ENCODE measurements around the gene MT1HL1. TPM values are rescaled to one million over a fixed set of nuclear protein-coding genes. Genes with fewer than 3 reads are reported as not detected.
"Not testable (repeated sequence)": the region's sequence is repeated elsewhere in the genome, so short reads cannot be mapped to it uniquely, and the experiment has no call there.

The MT1HL1 gene
- total RNA-seq, 2 donors from 2014 or later = not detected

DNA sequence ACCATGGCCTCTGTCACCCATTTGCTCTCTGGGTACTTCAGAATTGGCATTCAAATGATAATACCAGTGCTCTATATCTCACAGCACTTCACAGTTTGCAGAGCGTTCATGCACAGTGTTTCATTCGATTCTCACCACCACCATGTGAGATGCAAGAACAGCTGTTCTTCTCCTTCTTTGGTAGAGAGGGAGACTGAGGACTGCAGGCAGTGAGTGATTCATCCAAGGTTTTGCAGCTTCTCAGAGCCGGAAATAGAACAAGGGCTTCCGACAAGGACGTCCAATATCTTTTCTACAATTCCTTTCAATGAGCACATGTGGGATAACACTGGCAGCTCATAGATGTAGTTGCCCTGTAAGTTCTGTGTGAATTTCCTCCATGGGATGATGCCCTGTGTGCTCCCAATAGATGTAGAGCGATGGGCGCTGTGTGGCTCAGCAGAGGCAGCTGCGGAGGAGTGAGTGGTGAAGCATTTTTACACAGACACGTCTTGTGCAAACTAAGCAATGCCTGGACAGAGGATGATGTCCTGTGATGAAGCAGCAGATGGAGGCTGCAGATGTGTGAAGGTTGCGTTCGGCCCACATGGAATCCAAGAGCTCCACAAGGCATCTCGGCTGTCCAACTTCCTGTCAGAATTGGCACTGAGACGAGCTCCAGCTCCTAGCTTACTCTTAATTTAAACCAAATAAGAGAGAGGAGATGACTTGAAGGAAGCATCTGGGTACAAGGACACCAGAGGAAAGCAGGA, 24.9 kb downstream of the MT1HL1 start:
- H3K4me1 ChIP-seq = no peaks in the 10 kb centered on the region
- no peak for DNase-seq
- H3K27ac ChIP-seq = no peak overlapping the region
- no peak overlapping the region for H3K4me3 ChIP-seq
- TF ChIP-seq, protein P1, sequence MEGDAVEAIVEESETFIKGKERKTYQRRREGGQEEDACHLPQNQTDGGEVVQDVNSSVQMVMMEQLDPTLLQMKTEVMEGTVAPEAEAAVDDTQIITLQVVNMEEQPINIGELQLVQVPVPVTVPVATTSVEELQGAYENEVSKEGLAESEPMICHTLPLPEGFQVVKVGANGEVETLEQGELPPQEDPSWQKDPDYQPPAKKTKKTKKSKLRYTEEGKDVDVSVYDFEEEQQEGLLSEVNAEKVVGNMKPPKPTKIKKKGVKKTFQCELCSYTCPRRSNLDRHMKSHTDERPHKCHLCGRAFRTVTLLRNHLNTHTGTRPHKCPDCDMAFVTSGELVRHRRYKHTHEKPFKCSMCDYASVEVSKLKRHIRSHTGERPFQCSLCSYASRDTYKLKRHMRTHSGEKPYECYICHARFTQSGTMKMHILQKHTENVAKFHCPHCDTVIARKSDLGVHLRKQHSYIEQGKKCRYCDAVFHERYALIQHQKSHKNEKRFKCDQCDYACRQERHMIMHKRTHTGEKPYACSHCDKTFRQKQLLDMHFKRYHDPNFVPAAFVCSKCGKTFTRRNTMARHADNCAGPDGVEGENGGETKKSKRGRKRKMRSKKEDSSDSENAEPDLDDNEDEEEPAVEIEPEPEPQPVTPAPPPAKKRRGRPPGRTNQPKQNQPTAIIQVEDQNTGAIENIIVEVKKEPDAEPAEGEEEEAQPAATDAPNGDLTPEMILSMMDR (IDR thresholded peaks at IDR 0.05) = no peak
- H3K9ac ChIP-seq (ENCODE audit: low read depth in 2 of 2, low read length in 2 of 2) = no peak overlapping the region
- H3K9me3 ChIP-seq = no peaks in the 10 kb centered on the region
- H3K27me3 ChIP-seq = no peaks in the 10 kb centered on the region
- intact Hi-C loops (cut with DNase I) = no loop called here
- H3K36me3 ChIP-seq = no peaks in the 10 kb centered on the region

GRCh38 chr1:236978740-236979139, 25.5 kb downstream of the MT1HL1 start:
- H3K9ac ChIP-seq (ENCODE audit: low read depth in 2 of 2, low read length in 2 of 2) = no peak overlapping the region
- TF ChIP-seq, protein P1 (IDR thresholded peaks at IDR 0.05) = no peak
- no peak for DNase-seq
- H3K4me3 ChIP-seq = no peak overlapping the region
- H3K27me3 ChIP-seq = no peaks in the 10 kb centered on the region
- H3K36me3 ChIP-seq = no peaks in the 10 kb centered on the region
- H3K9me3 ChIP-seq = no peaks in the 10 kb centered on the region
- intact Hi-C loops (cut with DNase I) = no loop called here
- H3K27ac ChIP-seq = no peak overlapping the region
- no peaks in the 10 kb centered on the region for H3K4me1 ChIP-seq

- H3K9ac ChIP-seq (ENCODE audit: low read depth in 2 of 2, low read length in 2 of 2) = no peak overlapping the region
- no peak overlapping the region for H3K4me3 ChIP-seq
- H3K36me3 ChIP-seq = no peaks in the 10 kb centered on the region
- intact Hi-C loops (cut with DNase I) = no loop called here
- DNase-seq = no peak
- no peaks in the 10 kb centered on the region for H3K27me3 ChIP-seq
- TF ChIP-seq, protein P1 (IDR thresholded peaks at IDR 0.05) = no peak
- H3K9me3 ChIP-seq = no peaks in the 10 kb centered on the region
- no peak overlapping the region for H3K27ac ChIP-seq
- no peaks in the 10 kb centered on the region for H3K4me1 ChIP-seq
Observed at GRCh38 chr1:236975461-236975860, 28.8 kb downstream of the MT1HL1 start.

DNA sequence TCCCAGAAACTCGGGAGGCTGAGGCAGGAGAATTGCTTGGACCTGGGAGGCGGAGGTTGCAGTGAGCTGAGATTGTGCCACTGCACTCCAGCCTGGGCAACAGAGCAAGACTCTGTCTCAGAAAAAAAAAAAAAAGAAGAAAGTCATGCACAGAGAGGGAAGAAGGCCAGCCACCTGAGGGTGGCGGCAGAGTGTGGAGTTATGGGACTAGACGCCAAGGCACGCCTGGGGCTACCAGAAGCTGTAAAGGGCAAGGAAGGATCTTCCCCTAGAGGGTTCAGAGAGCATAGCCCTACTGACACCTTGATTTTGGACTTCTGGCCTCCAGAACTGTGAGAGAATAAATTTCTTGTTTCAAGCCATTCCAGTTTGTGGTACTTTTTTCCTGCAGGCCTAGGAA, 30.2 kb downstream of the MT1HL1 start:
- H3K36me3 ChIP-seq; DNase-seq; H3K9ac ChIP-seq (ENCODE audit: low read depth in 2 of 2, low read length in 2 of 2); H3K4me1 ChIP-seq; H3K9me3 ChIP-seq; intact Hi-C loops (cut with DNase I); H3K4me3 ChIP-seq; H3K27me3 ChIP-seq; H3K27ac ChIP-seq: not testable (repeated sequence)

- H3K27ac ChIP-seq = no peak overlapping the region
- no peaks in the 10 kb centered on the region for H3K4me1 ChIP-seq
- no peak for DNase-seq
- intact Hi-C loops (cut with DNase I) = no loop called here
- no peaks in the 10 kb centered on the region for H3K36me3 ChIP-seq
- no peak overlapping the region for H3K4me3 ChIP-seq
- H3K27me3 ChIP-seq = no peaks in the 10 kb centered on the region
- no peaks in the 10 kb centered on the region for H3K9me3 ChIP-seq
- H3K9ac ChIP-seq (ENCODE audit: low read depth in 2 of 2, low read length in 2 of 2) = no peak overlapping the region
- TF ChIP-seq, protein P1 (IDR thresholded peaks at IDR 0.05) = no peak
Observed at GRCh38 chr1:236966636-236967035, 37.6 kb downstream of the MT1HL1 start.

DNA sequence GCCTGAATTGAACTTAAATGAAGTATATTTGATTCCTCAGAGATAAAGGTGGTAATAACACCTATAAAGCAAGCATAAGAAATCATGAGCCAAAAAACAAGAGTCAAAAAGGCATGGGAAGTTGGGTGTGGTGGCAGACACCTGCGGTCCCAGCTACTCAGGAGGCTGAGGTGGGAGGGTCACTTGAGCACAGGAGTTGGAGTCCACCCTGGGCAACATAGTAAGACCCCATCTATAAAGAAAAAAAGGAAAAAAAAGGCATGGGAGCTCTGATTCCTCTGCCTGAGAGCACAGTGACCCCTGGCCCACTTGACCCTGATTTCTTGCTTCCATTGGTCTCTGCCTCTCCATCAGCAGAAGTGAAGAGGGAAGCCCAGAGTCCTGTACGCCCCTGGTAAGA, 40.3 kb downstream of the MT1HL1 start:
- Histone ChIP-seq H3K9ac (ENCODE audit: low read depth in 2 of 2, low read length in 2 of 2) (no peak overlapping the region), H3K27ac (no peak overlapping the region), H3K4me1 (no peaks in the 10 kb centered on the region), H3K9me3 (no peaks in the 10 kb centered on the region), H3K27me3 (no peaks in the 10 kb centered on the region), H3K4me3 (no peak overlapping the region), H3K36me3 (no peaks in the 10 kb centered on the region)
- no peak for DNase-seq
- intact Hi-C loops (cut with DNase I) = no loop called here
- TF ChIP-seq, protein P1 (IDR thresholded peaks at IDR 0.05) = no peak
